ENCODE results near the gene EIF4B. TPM values are rescaled to one million over a fixed set of nuclear protein-coding genes. Genes with fewer than 3 reads are reported as not detected.
"Not testable (repeated sequence)": the region's sequence is repeated elsewhere in the genome, so short reads cannot be mapped to it uniquely, and the experiment has no call there.

The EIF4B gene
- total RNA-seq, 2 donors from 2014 or later, result 279 to 338 TPM

- no peak overlapping the region for H3K4me3 ChIP-seq
- no peak overlapping the region for H3K27ac ChIP-seq
- DNase-seq (ENCODE audit: low spot score) (no peak), ATAC-seq (ENCODE audit: insufficient number of reproducible peaks, low FRiP score, low read depth) (no peak)
- peaks cover 27 to 47% of the 10 kb centered on the region in 2 donors for H3K4me1 ChIP-seq (ENCODE audit: control insufficient read depth in 1 of 2, low read depth in 2 of 2)
- no peaks in the 10 kb centered on the region for H3K36me3 ChIP-seq
- no peak for TF ChIP-seq CTCF (IDR thresholded peaks at IDR 0.05)
- no peaks in the 10 kb centered on the region for H3K27me3 ChIP-seq (replicated peaks; ENCODE audit: insufficient read depth)
- H3K9me3 ChIP-seq, result no peaks in the 10 kb centered on the region
Observed at GRCh38 chr12:53010955-53011354, 4.7 kb downstream of the EIF4B start.

GRCh38 chr12:53011889-53012288 is 5.6 kb downstream of the EIF4B start:
- no peaks in the 10 kb centered on the region for H3K27me3 ChIP-seq (replicated peaks; ENCODE audit: insufficient read depth)
- no peaks in the 10 kb centered on the region for H3K9me3 ChIP-seq
- H3K36me3 ChIP-seq, result peaks cover 8% of the 10 kb centered on the region
- DNase-seq (ENCODE audit: low spot score) (no peak), ATAC-seq (ENCODE audit: insufficient number of reproducible peaks, low FRiP score, low read depth) (no peak)
- no peak for TF ChIP-seq CTCF (IDR thresholded peaks at IDR 0.05)
- no peak overlapping the region for H3K27ac ChIP-seq
- no peak overlapping the region for H3K4me3 ChIP-seq
- peaks cover 27 to 47% of the 10 kb centered on the region in 2 donors for H3K4me1 ChIP-seq (ENCODE audit: control insufficient read depth in 1 of 2, low read depth in 2 of 2)

- H3K36me3 ChIP-seq, result peaks cover 16% of the 10 kb centered on the region
- no peak overlapping the region for H3K4me3 ChIP-seq
- TF ChIP-seq CTCF (IDR thresholded peaks at IDR 0.05), result no peak
- no peak for ATAC-seq (ENCODE audit: insufficient number of reproducible peaks, low FRiP score, low read depth)
- H3K27me3 ChIP-seq (replicated peaks; ENCODE audit: insufficient read depth), result no peaks in the 10 kb centered on the region
- H3K4me1 ChIP-seq (ENCODE audit: control insufficient read depth in 1 of 2, low read depth in 2 of 2), result peaks cover 21 to 37% of the 10 kb centered on the region in 2 donors
- no peak for DNase-seq (ENCODE audit: low spot score)
- no peaks in the 10 kb centered on the region for H3K9me3 ChIP-seq
- H3K27ac ChIP-seq, result no peak overlapping the region
Observed at GRCh38 chr12:53012928-53013327, 6.7 kb downstream of the EIF4B start.

GRCh38 chr12:53014709-53015108 is 8.5 kb downstream of the EIF4B start:
- TF ChIP-seq CTCF (IDR thresholded peaks at IDR 0.05), result no peak
- no peak for ATAC-seq (ENCODE audit: insufficient number of reproducible peaks, low FRiP score, low read depth)
- DNase-seq (ENCODE audit: low spot score), result no peak

GRCh38 chr12:53025250-53025649 is 19.0 kb downstream of the EIF4B start:
- Histone ChIP-seq H3K4me3 (no peak overlapping the region), H3K27ac (no peak overlapping the region), H3K27me3 (replicated peaks; ENCODE audit: insufficient read depth) (no peaks in the 10 kb centered on the region), H3K36me3 (peaks cover 82% of the 10 kb centered on the region), H3K4me1 (ENCODE audit: control insufficient read depth in 1 of 2, low read depth in 2 of 2) (no peaks in the 10 kb centered on the region), H3K9me3 (no peaks in the 10 kb centered on the region)
- no peak for ATAC-seq (ENCODE audit: insufficient number of reproducible peaks, low FRiP score, low read depth)
- no peak for DNase-seq (ENCODE audit: low spot score)
- no peak for TF ChIP-seq CTCF (IDR thresholded peaks at IDR 0.05)

More at GRCh38 chr12:53014709-53015108, 8.5 kb downstream of the EIF4B start:
- Histone ChIP-seq H3K27me3 (replicated peaks; ENCODE audit: insufficient read depth) (no peaks in the 10 kb centered on the region), H3K27ac (no peak overlapping the region), H3K4me3 (no peak overlapping the region), H3K36me3 (peaks cover 31% of the 10 kb centered on the region), H3K9me3 (no peaks in the 10 kb centered on the region), H3K4me1 (ENCODE audit: control insufficient read depth in 1 of 2, low read depth in 2 of 2) (peaks cover 3 to 19% of the 10 kb centered on the region in 2 donors)

GRCh38 chr12:53027014-53027413 is 20.8 kb downstream of the EIF4B start:
- not testable (repeated sequence) for H3K4me1 ChIP-seq (ENCODE audit: control insufficient read depth in 1 of 2, low read depth in 2 of 2); DNase-seq (ENCODE audit: low spot score); ATAC-seq (ENCODE audit: insufficient number of reproducible peaks, low FRiP score, low read depth); H3K4me3 ChIP-seq; H3K9me3 ChIP-seq; H3K27me3 ChIP-seq (replicated peaks; ENCODE audit: insufficient read depth); H3K27ac ChIP-seq
- peaks cover 75% of the 10 kb centered on the region for H3K36me3 ChIP-seq
